RWPE2 (cell line): ENCODE data around the gene AMIGO1.

ENCODE experiments used
- ATAC-seq: fragments of 200-7000 bp; cut with Tn5 transposase; 3 replicates; pipeline ENCODE4 v1.9.1; 2021; ENCODE audit warnings: low read depth
- DNase-seq: peaks from one replicate; pipeline ENCODE4 v3.0.0-alpha.2; 2020; ENCODE audit warnings: low spot score
- H3K27ac ChIP-seq: fragments of 450-650 bp; 2 replicates; pipeline ENCODE4 v1.5.1; 2017; ENCODE audit warnings: mild to moderate bottlenecking; ENCODE audit not compliant: poor library complexity, severe bottlenecking
- H3K27me3 ChIP-seq: fragments of 250-450 bp; sonication (Bioruptor Pico); 2 replicates; pipeline ENCODE4 v1.5.1; 2021; ENCODE audit warnings: mild to moderate bottlenecking, moderate library complexity; ENCODE audit not compliant: insufficient read depth, poor library complexity, severe bottlenecking
- H3K36me3 ChIP-seq: fragments of 250-450 bp; sonication (Bioruptor Pico); 2 replicates; pipeline ENCODE4 v1.5.1; 2020; ENCODE audit warnings: low read depth, mild to moderate bottlenecking, moderate library complexity
- H3K4me1 ChIP-seq: fragments of 250-450 bp; sonication (Bioruptor Pico); 2 replicates; pipeline ENCODE4 v1.5.1; 2021; ENCODE audit warnings: mild to moderate bottlenecking, moderate library complexity; ENCODE audit not compliant: insufficient read depth, poor library complexity, severe bottlenecking
- H3K4me3 ChIP-seq: fragments of 250-450 bp; sonication (Bioruptor Pico); 2 replicates; pipeline ENCODE4 v1.5.1; 2021; ENCODE audit warnings: mild to moderate bottlenecking, moderate library complexity; ENCODE audit not compliant: severe bottlenecking
- H3K9me3 ChIP-seq: fragments of 250-450 bp; sonication (Bioruptor Pico); 2 replicates; pipeline ENCODE4 v1.5.1; 2021; ENCODE audit warnings: mild to moderate bottlenecking, moderate library complexity; ENCODE audit not compliant: severe bottlenecking
- CTCF ChIP-seq: fragments of 450-650 bp; IDR thresholded peaks from one replicate; pipeline ENCODE4 v1.5.1; 2017; ENCODE audit warnings: mild to moderate bottlenecking, moderate library complexity; ENCODE audit not compliant: poor library complexity, severe bottlenecking

The AMIGO1 gene

GRCh38 chr1:109514846-109515245 lies 5.3 kb upstream of the AMIGO1 start:
- no peaks in the 10 kb centered on the region for H3K27me3 ChIP-seq
- no peak for TF ChIP-seq CTCF
- H3K4me1 ChIP-seq: no peaks in the 10 kb centered on the region
- no peak for ATAC-seq
- H3K9me3 ChIP-seq: no peaks in the 10 kb centered on the region
- no peak overlapping the region for H3K27ac ChIP-seq
- no peak overlapping the region for H3K4me3 ChIP-seq
- DNase-seq: no peak
- H3K36me3 ChIP-seq: no peaks in the 10 kb centered on the region

- no peak for TF ChIP-seq CTCF
- no peaks in the 10 kb centered on the region for H3K27me3 ChIP-seq
- no peak for ATAC-seq
- DNase-seq: no peak
- no peaks in the 10 kb centered on the region for H3K9me3 ChIP-seq
- no peaks in the 10 kb centered on the region for H3K36me3 ChIP-seq
- no peaks in the 10 kb centered on the region for H3K4me1 ChIP-seq
- no peak overlapping the region for H3K27ac ChIP-seq
- H3K4me3 ChIP-seq: no peak overlapping the region
These were observed 3.7 kb upstream of the AMIGO1 start for GRCh38 chr1:109513110-109513710.

GRCh38 chr1:109508873-109509175 lies 703 bp downstream of the AMIGO1 start:
- Histone ChIP-seq H3K4me3 (peak overlapping the region; percentile 49), H3K27ac (no peak overlapping the region), H3K36me3 (no peaks in the 10 kb centered on the region), H3K27me3 (no peaks in the 10 kb centered on the region), H3K9me3 (no peaks in the 10 kb centered on the region), H3K4me1 (no peaks in the 10 kb centered on the region)
- TF ChIP-seq CTCF: no peak
- no peak for ATAC-seq
- DNase-seq: no peak

GRCh38 chr1:109508001-109508872 lies 1.3 kb downstream of the AMIGO1 start:
- H3K4me3 ChIP-seq: no peak overlapping the region
- H3K36me3 ChIP-seq: no peaks in the 10 kb centered on the region
- no peaks in the 10 kb centered on the region for H3K9me3 ChIP-seq
- ATAC-seq (no peak), DNase-seq (no peak)
- H3K27ac ChIP-seq: no peak overlapping the region
- no peaks in the 10 kb centered on the region for H3K27me3 ChIP-seq
- no peak for TF ChIP-seq CTCF
- no peaks in the 10 kb centered on the region for H3K4me1 ChIP-seq

- DNase-seq (no peak), ATAC-seq (no peak)
- Histone ChIP-seq H3K9me3 (no peaks in the 10 kb centered on the region), H3K27ac (no peak overlapping the region), H3K36me3 (no peaks in the 10 kb centered on the region), H3K27me3 (no peaks in the 10 kb centered on the region), H3K4me1 (no peaks in the 10 kb centered on the region), H3K4me3 (no peak overlapping the region)
- TF ChIP-seq CTCF: no peak
These were observed 4.6 kb downstream of the AMIGO1 start for GRCh38 chr1:109504974-109505373.
